GM12878 (cell line): ENCODE measurements around the gene SHISA6. TPM values are rescaled to one million over a fixed set of nuclear protein-coding genes. Genes with fewer than 3 reads are reported as not detected.

Experiments
- ATAC-seq: fragments of 200-7000 bp; cut with Tn5 transposase; 3 replicates; pipeline ENCODE4 v1.9.1; 2020; ENCODE audit warnings: mild to moderate bottlenecking, moderate library complexity
- BruUV-seq: library from RNA; stranded (reverse); fragments of 400-500 nt; replicated peaks from 2 replicates; lab custom pipeline; 2021; lab: Mats Ljungman, UMichigan
- CTCF ChIA-PET: fragments of 300-600 bp; sonication (Branson Sonifier 250); formaldehyde crosslinking; extraction: SDS; loops from one replicate; lab custom pipeline; 2021; ENCODE audit warnings: inconsistent platforms; lab: Yijun Ruan, JAX
- POLR2A ChIA-PET: fragments of 350-600 bp; formaldehyde crosslinking; extraction: SDS; loops from one replicate; lab custom pipeline; 2021; ENCODE audit warnings: inconsistent platforms; lab: Charles Lee
- RAD21 ChIA-PET: fragments of 300-600 bp; sonication (Branson Sonifier 250); formaldehyde crosslinking; loops from one replicate; lab custom pipeline; 2023; ENCODE audit warnings: antibody characterized with exemption; ENCODE audit not compliant: unreplicated experiment; lab: Charles Lee
- SMC1A ChIA-PET: fragments of 300-600 bp; sonication (Branson Sonifier 250); formaldehyde crosslinking; loops from one replicate; lab custom pipeline; 2023; ENCODE audit not compliant: unreplicated experiment, uncharacterized antibody; lab: Charles Lee
- DNase-seq: peaks from one replicate; pipeline ENCODE4 v3.0.0-alpha.2; 2011; ENCODE audit warnings: low read depth, low spot score
- FAIRE-seq: peaks from 3 replicates; lab custom pipeline; 2011; peaks lifted over from hg19 to GRCh38; lab: Jason Lieb, UNC
- H2AFZ ChIP-seq: 2 replicates; pipeline ENCODE4 v1.6.0; 2011; ENCODE audit warnings: low read depth, low read length, control low read depth; ENCODE audit not compliant: control insufficient read depth
- H3K27ac ChIP-seq: 2 replicates; pipeline ENCODE4 v1.5.1; 2011; ENCODE audit warnings: control low read depth; ENCODE audit not compliant: control insufficient read depth, insufficient read depth
- H3K27me3 ChIP-seq, 2 experiments: replicated peaks in 1 of 2; 2 replicates each; pipeline versions ENCODE4 v1.6.0 to v1.6.1; 2011; ENCODE audit warnings: low read length in 1 of 2; ENCODE audit not compliant: control insufficient read depth in 2 of 2, insufficient read depth in 2 of 2
- H3K36me3 ChIP-seq, 2 experiments: 2 replicates each; pipeline ENCODE4 v1.5.1; 2011; ENCODE audit warnings: low read length in 1 of 2; ENCODE audit not compliant: control insufficient read depth in 2 of 2, insufficient read depth in 2 of 2
- H3K4me1 ChIP-seq: 2 replicates; pipeline ENCODE4 v1.6.1; 2011; ENCODE audit warnings: mild to moderate bottlenecking, low read length, moderate library complexity, mixed read lengths; ENCODE audit not compliant: control insufficient read depth, insufficient read depth
- H3K4me2 ChIP-seq: 2 replicates; pipeline ENCODE4 v1.6.0; 2011; ENCODE audit warnings: control low read depth; ENCODE audit not compliant: control insufficient read depth, insufficient read depth
- H3K4me3 ChIP-seq: fragments of 200-600 bp; sonication (generic); 2 replicates; pipeline ENCODE4 v1.5.1; 2016
- H3K79me2 ChIP-seq: 2 replicates; pipeline ENCODE4 v1.6.0; 2011; ENCODE audit warnings: low read length; ENCODE audit not compliant: control insufficient read depth, insufficient read depth
- H3K9ac ChIP-seq: 2 replicates; pipeline ENCODE4 v1.8.0; 2011; ENCODE audit warnings: low read length, control low read depth, mixed read lengths; ENCODE audit not compliant: control insufficient read depth, insufficient read depth
- H3K9me3 ChIP-seq: replicated peaks from 3 replicates; pipeline ENCODE4 v1.5.1; 2011; ENCODE audit warnings: mild to moderate bottlenecking, low read length; ENCODE audit not compliant: control insufficient read depth, insufficient read depth
- H4K20me1 ChIP-seq: 2 replicates; pipeline ENCODE4 v1.6.0; 2011; ENCODE audit not compliant: control insufficient read depth, insufficient read depth
- EP300 ChIP-seq, 2 experiments: fragments of 150-350 bp in 1 of 2; IDR thresholded peaks; 2 replicates each; pipeline ENCODE4 v1.6.1; 2011 to 2012; ENCODE audit warnings: low read depth in 2 of 2, low read length in 2 of 2, borderline replicate concordance in 1 of 2, improper control_type of control experiment in 1 of 2, inconsistent platforms in 1 of 2; ENCODE audit not compliant: control insufficient read depth in 1 of 2
- FOXM1 ChIP-seq: IDR thresholded peaks from 2 replicates; pipeline ENCODE4 v1.6.1; 2012; ENCODE audit warnings: low read depth, mild to moderate bottlenecking, inconsistent platforms, low read length, moderate library complexity
- IKZF2 ChIP-seq, 2 experiments: fragments of 450-650 bp; IDR thresholded peaks; 2 replicates each; pipeline ENCODE4 v1.6.1; 2017; ENCODE audit warnings: mild to moderate bottlenecking in 2 of 2, moderate library complexity in 2 of 2
- NBN ChIP-seq: fragments of 450-650 bp; IDR thresholded peaks from 2 replicates; pipeline ENCODE4 v1.6.1; 2016
- NFYA ChIP-seq: IDR thresholded peaks from 2 replicates; pipeline ENCODE4 v1.6.1; 2011; ENCODE audit warnings: low read depth, mild to moderate bottlenecking, low read length, improper control_type of control experiment, borderline replicate concordance
- NRF1 ChIP-seq: conservative IDR thresholded peaks from 2 replicates; pipeline ENCODE4 v1.6.1; 2011; ENCODE audit warnings: mild to moderate bottlenecking, low read depth, low read length, improper control_type of control experiment
- RUNX3 ChIP-seq: IDR thresholded peaks from 2 replicates; pipeline ENCODE4 v1.6.1; 2012; ENCODE audit warnings: low read length, inconsistent platforms
- SUZ12 ChIP-seq: fragments of 200-600 bp; sonication (generic); IDR thresholded peaks from one replicate; pipeline ENCODE4 v1.6.1; 2018; ENCODE audit warnings: antibody characterized with exemption, mild to moderate bottlenecking; ENCODE audit not compliant: unreplicated experiment
- ZNF384 ChIP-seq: IDR thresholded peaks from 2 replicates; pipeline ENCODE4 v1.6.1; 2012; ENCODE audit warnings: low read depth, mild to moderate bottlenecking, low read length, improper control_type of control experiment, borderline replicate concordance
- WGBS: methylation state at CpG from one replicate; pipeline ENCODE4 v1.1.6; 2016; ENCODE audit warnings: low lambda C conversion rate; ENCODE audit not compliant: insufficient replicate concordance, insufficient coverage; ENCODE audit errors: missing lambda C conversion rate; 5-methylcytosine and 5-hydroxymethylcytosine counted together
- in situ Hi-C: fragments of 300-500 bp; cut with MboI; formaldehyde crosslinking; loops from 9 replicates; pipeline ENCODE4 v1.14.3; 2018; ENCODE audit warnings: mixed read lengths
- intact Hi-C: fragments of 100-400 bp; cut with micrococcal nuclease; formaldehyde crosslinking; loops from one replicate; pipeline ENCODE4 v1.14.2; 2022; ENCODE audit not compliant: unreplicated experiment
- polyA plus RNA-seq, 11 experiments: library from polyadenylated mRNA; depleted of rRNA in 4 of 11; unstranded in 6 of 11; stranded (reverse) in 5 of 11; fragments of >200 nt; fragmentation: Nextera tagmentation in 4 of 11; fragmentation: Illumina TruSeq in 1 of 11; extraction: Ambion mirVana in 4 of 11; extraction: Trizol in 1 of 11; gene quantifications; 1 replicate in 1 of 11; 2 replicates in 10 of 11; pipeline versions ENCODE4 v1.2.1 to v1.2.3, GENCODE V29; 2011 to 2016; ENCODE audit warnings: inconsistent platforms in 2 of 11, missing spikeins in 2 of 11, low read depth in 1 of 11
- total RNA-seq, 4 experiments: library from RNA; depleted of rRNA in 3 of 4; stranded (reverse); fragments of >200 nt in 3 of 4; fragmentation: Illumina TruSeq in 1 of 4; extraction: Trizol in 1 of 4; gene quantifications; 2 replicates each; pipeline versions ENCODE4 v1.2.1 to v1.2.3, GENCODE V29; 2013 to 2021
- TF ChIP-seq, protein P1 (sequence below): IDR thresholded peaks from 2 replicates; pipeline ENCODE4 v1.6.1; 2012; ENCODE audit warnings: low read depth, low read length, improper control_type of control experiment

SHISA6 gene
- total and polyA plus RNA-seq, 10 of the 15 experiments (the other 5 are each of a cell fraction or from before 2014, with no cell fraction given): not detected

DNA sequence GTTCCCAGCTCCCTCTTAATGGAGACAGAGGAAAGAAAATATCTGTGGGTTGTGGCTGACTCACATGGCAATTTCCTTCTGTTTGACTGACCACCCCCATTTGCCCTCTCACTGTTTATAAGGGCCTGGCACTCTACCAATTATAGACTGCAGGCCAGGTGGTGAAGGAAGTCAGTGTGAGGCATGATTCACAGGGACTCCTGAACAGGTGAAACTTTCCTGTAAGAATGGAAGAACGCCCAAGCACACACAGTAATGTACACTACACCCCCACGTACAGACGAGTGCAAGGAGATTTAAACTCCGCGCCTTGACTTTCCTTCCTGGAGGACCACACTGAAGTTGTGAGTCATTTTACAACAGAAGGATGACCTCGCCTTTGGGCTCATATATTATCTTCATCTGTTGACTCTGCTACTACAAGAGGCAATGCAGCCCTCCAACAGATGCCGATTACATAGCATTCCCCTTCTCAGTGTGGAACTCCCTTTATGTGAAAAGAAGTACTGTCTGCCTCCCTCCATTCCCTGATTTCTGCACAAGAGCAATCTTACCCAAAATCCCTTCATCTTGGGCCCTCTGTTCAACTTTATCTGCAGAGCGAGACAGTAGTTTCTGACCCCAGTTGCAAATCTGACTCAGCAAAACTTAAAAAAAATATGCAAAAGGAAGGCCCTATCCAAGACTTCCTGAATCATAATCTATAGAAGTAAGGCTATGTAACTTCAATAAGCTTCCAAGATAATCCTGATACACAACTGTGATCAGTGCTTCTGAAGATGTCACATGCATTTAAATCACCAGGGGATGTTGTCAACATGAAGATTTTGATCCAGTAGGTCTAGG lies 163.6 kb downstream of the SHISA6 start:
- ATAC-seq: no peak
- H4K20me1 ChIP-seq: no peaks in the 10 kb centered on the region
- no peak overlapping the region for H3K27ac ChIP-seq
- no peak for DNase-seq
- ChIA-PET RAD21 (no interaction called here), SMC1A (no interaction called here), POLR2A (no interaction called here), CTCF (no interaction called here)
- no peak for FAIRE-seq
- H2AFZ ChIP-seq: no peak overlapping the region
- H3K79me2 ChIP-seq: no peaks in the 10 kb centered on the region
- H3K4me3 ChIP-seq: no peak overlapping the region
- H3K9ac ChIP-seq: no peak overlapping the region
- no peaks in the 10 kb centered on the region for H3K27me3 ChIP-seq
- H3K36me3 ChIP-seq: no peaks in the 10 kb centered on the region
- intact Hi-C loops: no loop called here
- no peaks in the 10 kb centered on the region; the same call in 2 of the 3 replicates for H3K9me3 ChIP-seq
- in situ Hi-C loops: loop anchor here (5.0 to 25.0 kb wide), 3 partner anchors 47 to 392 kb away; no protein-coding TSS in a partner anchor
- TF ChIP-seq, protein P1, sequence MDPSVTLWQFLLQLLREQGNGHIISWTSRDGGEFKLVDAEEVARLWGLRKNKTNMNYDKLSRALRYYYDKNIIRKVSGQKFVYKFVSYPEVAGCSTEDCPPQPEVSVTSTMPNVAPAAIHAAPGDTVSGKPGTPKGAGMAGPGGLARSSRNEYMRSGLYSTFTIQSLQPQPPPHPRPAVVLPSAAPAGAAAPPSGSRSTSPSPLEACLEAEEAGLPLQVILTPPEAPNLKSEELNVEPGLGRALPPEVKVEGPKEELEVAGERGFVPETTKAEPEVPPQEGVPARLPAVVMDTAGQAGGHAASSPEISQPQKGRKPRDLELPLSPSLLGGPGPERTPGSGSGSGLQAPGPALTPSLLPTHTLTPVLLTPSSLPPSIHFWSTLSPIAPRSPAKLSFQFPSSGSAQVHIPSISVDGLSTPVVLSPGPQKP: no peak
- TF ChIP-seq NRF1: no peak
- 33% methylated on average over 8 of the region's 8 CpGs for WGBS
- H3K4me2 ChIP-seq: no peak overlapping the region
- no peaks in the 10 kb centered on the region for H3K4me1 ChIP-seq
- no TSS peak for BruUV-seq

DNA sequence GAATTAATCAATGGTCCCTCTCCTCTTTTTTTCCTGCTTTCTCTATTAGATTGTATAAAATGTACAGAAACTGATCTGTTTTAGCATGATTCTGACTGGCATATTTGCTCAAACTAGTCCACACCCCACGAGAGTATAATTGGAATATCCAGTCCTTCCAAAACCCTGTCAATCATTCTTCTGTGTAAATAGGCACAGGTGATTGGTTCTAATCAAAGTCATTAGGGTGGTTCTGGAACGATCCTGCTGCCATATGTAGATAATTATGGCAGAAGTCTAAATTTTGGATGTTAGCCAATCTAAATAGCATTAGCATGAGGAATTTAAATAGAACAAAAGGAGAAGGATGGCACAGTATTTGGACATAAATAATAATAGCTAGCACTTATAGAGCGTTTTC lies 165.7 kb downstream of the SHISA6 start:
- intact Hi-C loops (no loop called here), in situ Hi-C loops (loop anchor here (5.0 to 25.0 kb wide), 3 partner anchors 49 to 394 kb away; no protein-coding TSS in a partner anchor)
- Histone ChIP-seq H3K4me2 (no peak overlapping the region), H3K9me3 (no peaks in the 10 kb centered on the region; the same call in 2 of the 3 replicates), H3K27me3 (no peaks in the 10 kb centered on the region), H4K20me1 (no peaks in the 10 kb centered on the region), H3K27ac (no peak overlapping the region), H2AFZ (no peak overlapping the region), H3K4me3 (no peak overlapping the region), H3K79me2 (no peaks in the 10 kb centered on the region), H3K4me1 (no peaks in the 10 kb centered on the region), H3K36me3 (no peaks in the 10 kb centered on the region), H3K9ac (no peak overlapping the region)
- no peak for FAIRE-seq
- TF ChIP-seq SUZ12: no peak
- no peak for TF ChIP-seq EP300 (IDR thresholded peaks at IDR 0.05; ENCODE audit: borderline replicate concordance in 1 of 2, control insufficient read depth in 1 of 2, low read depth in 2 of 2, low read length in 2 of 2)
- no peak for TF ChIP-seq FOXM1
- TF ChIP-seq IKZF2 (IDR thresholded peaks at IDR 0.05): no peak
- TF ChIP-seq RUNX3: no peak
- TF ChIP-seq NFYA: no peak
- TF ChIP-seq NBN: no peak
- no peak for TF ChIP-seq ZNF384
- DNase-seq: no peak
- BruUV-seq: no TSS peak
- ChIA-PET SMC1A (no interaction called here), CTCF (no interaction called here), POLR2A (no interaction called here), RAD21 (no interaction called here)
- no peak for ATAC-seq
- WGBS: 0% methylated on average over 3 of the region's 3 CpGs
